ENCODE data around the gene AFAP1.
A peak's percentile ranks its signal among the peaks of the same experiment; 100 is the strongest.

Gene AFAP1

DNA sequence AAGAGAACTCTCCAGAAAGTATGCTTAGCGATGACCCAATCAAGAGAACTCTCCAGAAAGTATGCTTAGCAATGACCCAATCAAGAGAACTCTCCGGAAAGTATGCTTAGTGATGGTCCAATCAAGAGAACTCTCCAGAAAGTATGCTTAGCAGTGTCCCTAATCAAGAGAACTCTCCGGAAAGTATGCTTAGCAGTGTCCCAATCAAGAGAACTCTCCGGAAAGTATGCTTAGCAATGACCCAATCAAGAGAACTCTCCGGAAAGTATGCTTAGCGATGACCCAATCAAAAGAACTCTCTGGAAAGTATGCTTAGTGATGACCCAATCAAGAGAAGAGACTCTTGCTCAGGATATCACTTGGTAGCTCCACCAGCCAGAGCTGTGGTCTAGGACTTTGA is 92.5 kb downstream of the AFAP1 start:
- DNase-seq (ENCODE audit: low read depth in 1 of 2, low spot score in 1 of 2): no peak

DNA sequence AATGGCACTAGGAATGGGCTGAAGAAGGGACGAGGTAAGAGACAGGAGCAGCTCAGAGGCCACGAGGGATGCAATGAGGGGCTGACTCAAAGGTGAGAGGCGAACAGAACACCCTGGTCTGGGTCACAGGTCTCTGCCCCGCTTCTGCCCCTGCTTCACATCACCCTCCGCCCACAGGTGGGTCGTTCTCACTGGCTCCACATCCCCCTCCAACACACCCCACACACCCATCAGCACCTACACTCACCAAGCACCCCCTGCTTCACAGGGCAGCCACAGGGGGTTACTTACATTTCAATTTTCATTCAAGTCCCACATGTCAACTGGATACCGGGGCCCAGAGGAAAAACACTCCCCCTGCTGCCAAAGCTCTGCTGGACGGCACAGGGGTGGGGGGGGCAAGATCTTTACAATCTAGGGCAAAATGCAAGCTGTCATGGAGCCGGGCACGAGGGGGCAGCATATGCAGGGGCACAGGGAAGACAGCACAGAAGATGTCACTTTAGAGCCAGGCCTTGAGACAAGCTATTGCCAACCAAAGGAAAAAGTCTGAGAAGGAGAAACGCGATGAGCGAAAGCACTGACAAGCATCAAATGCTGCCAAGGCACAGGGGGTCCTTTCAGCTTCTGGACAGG is 94.0 kb downstream of the AFAP1 start:
- no peak for DNase-seq (ENCODE audit: low read depth in 1 of 2, low spot score in 1 of 2)

DNA sequence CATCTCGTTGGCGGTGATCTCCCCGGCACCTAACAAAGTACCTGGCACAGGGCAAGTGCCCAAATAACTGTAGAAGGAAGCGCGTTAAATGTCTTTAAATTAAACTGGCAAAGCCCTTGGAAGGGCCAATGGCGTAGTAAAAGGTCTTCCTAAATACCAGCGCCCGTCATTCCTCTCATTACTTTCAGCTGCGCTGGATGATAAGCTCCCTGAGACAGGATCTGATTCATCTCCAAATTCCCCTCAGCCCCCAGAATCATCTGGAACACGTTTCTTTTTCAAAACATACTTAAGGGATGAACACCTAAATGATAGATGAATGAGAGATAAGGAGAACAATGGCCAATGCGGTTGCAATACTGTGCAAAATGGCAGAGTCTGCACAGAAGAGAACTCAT is 95.1 kb downstream of the AFAP1 start:
- DNase-seq (ENCODE audit: low read depth in 1 of 2, low spot score in 1 of 2): no peak

DNA sequence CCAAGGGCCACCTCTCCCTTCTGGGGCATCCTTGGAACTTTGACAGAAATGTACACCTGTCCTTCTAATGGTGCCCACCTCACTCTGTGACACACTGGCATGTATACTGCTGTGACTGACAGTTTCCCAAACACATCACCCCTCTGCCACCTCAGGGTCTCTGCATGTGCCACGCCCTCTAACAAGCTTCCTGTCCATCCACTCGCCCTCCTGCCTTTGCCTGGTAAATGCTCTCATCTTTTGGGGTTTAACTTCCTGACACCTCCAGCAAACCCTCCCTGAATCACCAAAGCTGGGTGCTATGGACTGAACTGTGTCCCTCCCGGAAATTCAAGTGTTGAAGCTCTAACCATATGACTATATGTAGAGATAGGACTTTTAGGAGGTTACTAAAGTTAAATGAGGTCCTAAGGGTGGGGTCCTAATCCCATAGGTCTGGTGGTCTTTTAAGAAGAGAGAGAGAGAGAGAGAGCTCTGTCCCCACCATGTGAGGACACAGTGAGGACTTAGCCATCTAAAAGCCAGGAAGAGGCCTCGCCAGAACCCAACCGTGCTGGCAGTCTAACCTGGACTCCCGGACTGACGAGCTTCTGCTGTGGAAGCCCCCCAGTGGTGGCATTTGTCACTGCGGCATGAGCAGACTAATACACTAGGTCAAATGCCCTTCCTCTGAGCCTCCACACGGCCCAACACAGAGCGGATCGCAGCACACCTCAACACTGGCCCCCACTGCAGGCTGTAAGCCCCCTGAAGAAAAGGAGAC is 95.6 kb downstream of the AFAP1 start:
- peak; percentile 36 to 69 for DNase-seq (ENCODE audit: low read depth in 1 of 2, low spot score in 1 of 2)

DNA sequence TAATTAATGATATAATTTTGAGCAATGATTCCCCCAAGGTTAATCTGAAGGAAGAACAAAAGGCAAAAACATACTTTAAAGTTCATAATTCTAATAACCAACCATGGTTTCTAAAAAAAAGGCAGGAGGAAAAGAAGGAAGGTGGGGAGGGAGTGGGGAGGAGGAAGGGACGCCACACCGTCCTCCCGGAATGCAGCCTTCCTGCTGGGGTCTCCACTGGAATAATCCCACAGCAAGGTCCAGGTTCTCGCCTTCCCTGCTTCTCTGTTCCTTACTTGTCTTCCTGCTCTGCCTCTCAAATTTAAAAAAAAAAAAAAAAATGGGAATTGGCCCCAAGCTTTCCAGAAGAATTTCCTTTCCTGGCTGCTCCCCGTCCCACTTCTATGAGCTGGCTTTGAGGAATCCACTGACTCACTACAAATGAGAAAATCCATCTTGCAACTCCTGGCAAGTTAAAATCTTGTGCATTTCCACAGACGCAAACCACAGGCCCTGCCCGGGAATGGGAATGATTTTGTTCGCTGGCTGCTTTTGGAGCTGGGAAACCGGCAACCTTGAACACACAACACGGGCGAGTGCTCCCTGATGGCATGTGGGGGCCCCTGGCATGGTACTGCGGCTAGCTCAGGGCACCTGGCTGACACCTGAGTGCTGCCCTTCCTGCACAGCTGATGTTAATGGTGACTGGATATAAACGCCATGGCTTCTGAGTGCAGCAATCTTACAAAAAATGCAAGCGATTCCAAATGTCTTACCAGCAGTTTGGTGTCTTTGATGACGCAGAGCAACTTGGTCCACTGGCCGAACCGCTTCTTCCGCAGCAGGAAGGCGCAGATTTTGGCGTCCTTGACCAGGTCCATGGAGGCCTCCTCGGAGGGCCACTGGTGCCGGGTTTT is 97.0 kb downstream of the AFAP1 start:
- no peak for DNase-seq (ENCODE audit: low read depth in 1 of 2, low spot score in 1 of 2)

DNA sequence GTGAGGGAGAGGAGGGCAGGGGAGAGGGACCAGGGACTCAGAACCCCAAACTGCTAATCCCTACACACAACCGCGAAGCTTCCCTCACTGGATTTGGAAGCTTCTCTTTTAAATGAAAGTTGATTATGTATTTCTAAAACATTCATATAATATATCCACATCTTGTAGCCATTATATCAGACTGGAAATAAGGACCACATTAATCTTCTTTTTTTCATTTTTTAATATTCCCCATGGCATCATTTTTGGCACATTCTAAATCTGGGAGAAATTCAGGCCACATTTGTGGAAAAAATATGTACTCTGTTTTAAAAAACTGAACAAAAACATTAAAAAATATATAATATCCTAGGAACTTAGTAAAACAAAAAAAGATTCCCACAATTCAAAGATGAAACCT is 97.8 kb downstream of the AFAP1 start:
- no peak for DNase-seq (ENCODE audit: low read depth in 1 of 2, low spot score in 1 of 2)

DNA sequence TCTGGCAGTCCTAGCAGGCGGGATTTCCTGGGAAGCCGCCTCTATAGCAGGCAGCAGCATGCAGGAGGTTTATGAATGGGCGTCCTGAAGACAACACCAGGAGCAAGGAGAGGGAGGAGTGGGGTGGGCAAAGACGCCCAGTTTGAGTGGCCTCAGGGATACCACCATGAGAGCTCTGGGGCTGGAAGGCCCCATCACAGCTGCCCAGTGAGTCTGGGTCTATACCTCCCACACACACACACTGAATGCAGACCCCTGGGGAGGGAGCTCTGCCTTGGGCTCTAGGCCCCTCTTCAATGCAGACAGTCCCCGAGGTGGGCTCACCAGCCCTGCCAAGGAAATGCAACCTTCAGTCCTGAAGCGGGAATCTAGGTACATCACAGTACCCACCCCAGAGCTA is 98.6 kb downstream of the AFAP1 start:
- DNase-seq (ENCODE audit: low read depth in 1 of 2, low spot score in 1 of 2): no peak

DNA sequence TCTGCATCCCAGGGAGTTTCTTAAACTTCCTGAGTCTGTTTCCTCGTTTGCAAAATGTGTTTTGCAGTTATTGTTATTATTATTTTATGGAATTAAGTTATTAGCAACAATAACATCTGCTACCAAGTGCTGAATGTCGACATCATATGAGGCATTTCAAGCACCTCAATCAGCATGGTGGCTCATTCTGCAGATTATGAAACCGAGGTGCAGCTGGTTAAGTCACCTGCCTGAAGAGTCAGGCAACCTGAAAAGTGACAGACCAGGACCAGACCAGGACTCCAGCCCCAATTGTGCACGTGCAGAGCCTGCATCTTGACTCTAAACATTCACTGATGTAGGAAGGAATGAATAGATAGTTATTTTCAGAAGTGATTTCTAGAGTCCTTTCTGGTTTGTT is 99.8 kb downstream of the AFAP1 start:
- no peak for DNase-seq (ENCODE audit: low read depth in 1 of 2, low spot score in 1 of 2)

DNA sequence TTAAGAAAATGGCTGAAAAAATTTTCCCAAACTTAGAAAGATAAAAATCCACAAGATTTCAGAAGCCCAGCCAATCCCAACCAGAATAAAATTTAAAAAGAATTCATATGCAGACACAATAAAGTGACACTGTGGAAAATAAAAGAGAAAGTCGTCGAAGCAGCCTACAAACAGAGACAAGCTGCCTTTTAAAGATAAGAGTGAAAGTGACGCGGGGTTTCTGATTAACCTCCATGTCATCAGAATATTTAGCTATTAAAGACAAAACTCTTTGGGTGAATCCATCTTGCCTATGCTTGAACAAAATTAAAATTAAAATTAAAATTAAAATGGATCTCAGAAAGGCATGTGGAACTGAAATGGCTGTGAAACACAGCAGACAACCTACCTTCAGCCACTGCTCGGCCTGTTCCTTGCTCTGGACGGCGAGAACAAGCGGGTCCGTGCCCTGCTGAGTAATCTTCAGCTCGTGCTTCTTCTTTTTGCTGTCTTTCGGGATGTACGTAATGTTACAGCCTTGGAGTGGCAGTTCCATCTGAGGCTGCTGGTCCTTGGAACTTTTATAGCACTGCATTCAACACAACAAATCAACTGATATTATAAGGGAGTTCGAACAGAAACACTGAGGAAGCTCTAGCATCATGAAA is 101.4 kb downstream of the AFAP1 start:
- no peak for DNase-seq (ENCODE audit: low read depth in 1 of 2, low spot score in 1 of 2)

DNA sequence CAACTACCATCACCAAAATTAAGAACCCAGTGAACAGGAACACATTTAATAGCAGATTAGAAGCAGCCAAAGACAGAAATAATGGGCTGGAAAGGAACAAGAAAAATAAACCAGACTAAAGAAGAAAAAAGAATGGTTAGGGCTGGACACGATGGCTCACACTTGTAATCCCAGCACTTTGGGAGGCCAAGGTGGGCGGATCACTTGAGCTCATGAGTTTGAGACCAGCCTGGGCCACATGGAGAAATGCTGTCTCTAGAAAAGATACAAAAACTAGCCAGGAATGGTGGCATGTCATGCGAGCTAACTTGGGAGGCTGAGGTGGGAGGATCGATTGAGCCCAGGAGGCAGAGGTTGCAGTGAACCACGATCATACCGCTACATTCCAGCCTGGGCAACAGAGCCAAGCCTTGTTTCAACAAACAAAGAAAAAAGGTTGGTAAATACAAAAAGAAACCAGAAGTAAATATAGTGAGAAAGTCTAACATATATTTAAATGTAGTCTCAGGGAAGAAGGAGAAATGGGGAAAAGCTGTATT is 102.0 kb downstream of the AFAP1 start:
- no peak for DNase-seq (ENCODE audit: low read depth in 1 of 2, low spot score in 1 of 2)

DNA sequence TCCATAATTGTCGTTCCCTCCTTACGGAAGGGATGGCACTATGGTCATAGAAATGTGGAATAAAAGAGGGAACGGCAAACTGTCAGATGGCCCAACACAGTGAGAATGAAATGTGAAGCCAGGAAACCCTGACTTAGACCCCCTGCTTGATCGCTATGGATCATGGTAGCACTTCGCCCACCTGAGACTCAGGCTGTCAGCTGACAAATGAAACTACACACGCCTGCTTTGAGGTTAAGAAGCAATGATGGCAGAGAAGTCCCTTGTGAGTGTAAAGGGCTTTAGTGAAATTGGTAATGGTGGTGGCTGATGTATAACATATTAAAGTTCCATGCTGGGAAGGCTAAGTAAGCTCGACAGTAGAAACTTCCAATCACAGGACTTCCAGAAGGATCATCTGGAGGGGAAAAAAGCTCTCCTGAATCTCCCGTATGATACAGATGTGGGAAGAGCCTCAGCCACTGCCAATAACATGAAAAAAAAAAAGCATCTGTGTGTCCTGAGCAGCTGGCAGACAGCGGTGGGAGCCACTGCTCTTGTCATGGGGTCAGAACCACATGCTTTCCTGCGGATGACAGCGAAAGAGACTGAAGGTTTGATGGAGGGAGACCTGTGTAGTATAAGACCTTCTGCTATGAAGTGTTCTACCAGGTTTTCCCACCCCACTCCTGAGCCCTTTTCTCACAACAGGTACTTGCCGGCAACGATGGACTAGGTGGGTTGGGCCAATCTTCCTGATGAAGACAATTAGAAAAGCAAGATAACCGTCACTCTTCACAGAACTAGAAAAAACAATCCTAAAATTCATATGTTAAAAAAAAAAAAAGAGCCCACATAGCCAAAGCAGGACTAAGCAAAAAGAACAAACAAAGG is 107.6 kb downstream of the AFAP1 start:
- no peak for DNase-seq (ENCODE audit: low read depth in 1 of 2, low spot score in 1 of 2)

DNA sequence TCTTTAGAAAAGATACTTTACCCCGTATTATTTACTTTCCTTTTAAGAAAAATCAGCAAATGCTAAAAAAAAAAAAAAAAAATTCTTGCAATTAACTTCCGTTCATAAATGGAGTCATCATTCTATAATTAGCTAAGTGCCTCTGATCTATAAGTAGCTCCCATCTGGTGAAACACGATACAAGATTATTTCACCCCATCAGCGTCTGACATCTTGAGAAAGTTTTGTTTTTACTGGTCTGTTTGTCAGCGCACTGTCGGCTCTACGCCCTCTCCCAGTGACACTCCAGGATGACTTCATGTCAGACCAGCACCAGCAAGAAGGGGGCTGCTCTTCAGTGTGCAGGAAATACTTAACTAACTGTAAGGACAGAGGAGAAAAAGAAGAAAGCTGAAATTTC is 108.3 kb downstream of the AFAP1 start:
- peak; percentile 21 to 38 for DNase-seq (ENCODE audit: low read depth in 1 of 2, low spot score in 1 of 2)

DNA sequence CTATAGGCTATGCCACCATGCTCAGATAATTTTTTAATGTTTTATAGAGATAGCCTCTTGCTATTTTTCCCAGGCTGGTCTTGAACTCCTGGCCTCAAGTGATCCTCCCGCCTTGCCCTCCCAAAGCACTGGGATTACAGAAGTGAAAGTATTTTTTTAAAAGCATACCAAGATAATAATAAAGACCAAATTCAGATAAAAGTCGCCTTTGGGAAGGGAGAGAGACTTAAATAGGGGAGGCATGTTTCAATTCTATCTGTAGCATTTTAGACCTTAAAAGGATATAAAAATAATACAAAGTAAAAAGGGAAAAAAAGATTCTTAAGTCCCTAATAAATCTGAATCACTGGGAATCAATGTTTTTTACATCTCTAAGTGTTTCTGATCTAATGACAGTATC is 108.9 kb downstream of the AFAP1 start:
- no peak for DNase-seq (ENCODE audit: low read depth in 1 of 2, low spot score in 1 of 2)

DNA sequence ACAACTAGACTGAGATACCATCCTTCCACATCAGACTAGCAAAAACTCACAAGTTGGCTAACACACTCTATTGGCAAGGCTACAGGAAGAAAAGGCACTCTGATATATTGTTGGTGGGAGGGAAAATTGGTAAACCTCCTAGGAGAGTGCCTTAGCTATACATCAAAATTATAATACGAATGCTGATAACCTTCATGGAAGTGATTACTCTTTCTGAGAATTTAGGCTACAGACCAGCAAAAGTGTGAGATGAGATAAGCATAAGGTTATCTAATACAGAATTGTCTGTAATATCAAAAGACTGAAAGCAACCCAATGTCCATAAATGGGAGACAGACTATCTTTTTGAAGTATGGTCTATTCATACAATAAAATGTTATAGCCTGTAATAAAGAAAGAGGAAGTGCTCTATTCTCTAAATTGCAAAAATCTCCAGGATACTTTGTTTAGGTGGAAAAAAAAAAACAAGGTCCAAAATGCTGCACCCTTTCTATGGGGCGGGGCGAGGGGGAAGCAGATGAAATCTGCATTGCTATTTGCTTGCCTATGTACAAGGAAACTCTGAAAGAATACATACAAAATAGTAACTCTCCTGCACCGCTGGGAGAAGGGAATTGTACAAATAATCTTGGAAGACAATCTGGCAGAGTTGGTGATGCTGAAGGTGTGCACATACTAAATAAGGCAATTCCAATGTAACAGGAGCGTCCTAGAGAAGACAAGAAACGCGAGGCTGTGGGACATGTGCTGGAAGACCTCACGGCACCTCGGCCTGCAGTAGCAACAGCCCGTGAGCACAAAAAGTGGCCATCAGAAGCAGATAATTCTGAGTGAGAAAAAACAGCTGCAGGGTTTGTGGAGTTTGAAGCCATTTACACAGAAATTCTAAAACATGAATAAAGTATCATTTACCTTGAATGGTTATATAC is 109.7 kb downstream of the AFAP1 start:
- no peak for DNase-seq (ENCODE audit: low read depth in 1 of 2, low spot score in 1 of 2)

DNA sequence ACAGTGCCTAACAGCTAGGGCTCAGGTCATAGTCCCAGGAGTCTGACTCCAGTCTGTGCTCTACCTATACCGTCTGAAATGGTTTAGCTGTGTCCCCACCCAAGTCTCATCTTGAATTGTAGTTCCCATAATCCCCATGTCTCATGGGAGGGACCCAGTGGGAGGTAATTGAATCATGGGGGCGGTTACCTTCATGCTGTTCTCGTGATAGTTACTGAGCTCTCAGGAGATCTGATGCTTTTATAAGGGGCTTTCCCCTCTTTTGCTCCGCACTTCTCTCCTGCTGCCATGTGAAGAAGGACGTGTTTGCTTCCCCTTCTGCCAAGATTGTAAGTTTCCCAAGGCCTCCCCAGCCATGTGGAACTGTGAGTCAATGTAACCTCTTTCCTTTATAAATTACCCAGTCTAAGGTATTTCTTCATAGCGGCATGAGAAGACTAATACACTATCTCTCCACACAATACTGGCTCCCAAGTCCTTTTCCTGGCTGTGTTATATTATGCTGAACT is 110.8 kb downstream of the AFAP1 start:
- no peak for DNase-seq (ENCODE audit: low read depth in 1 of 2, low spot score in 1 of 2)

DNA sequence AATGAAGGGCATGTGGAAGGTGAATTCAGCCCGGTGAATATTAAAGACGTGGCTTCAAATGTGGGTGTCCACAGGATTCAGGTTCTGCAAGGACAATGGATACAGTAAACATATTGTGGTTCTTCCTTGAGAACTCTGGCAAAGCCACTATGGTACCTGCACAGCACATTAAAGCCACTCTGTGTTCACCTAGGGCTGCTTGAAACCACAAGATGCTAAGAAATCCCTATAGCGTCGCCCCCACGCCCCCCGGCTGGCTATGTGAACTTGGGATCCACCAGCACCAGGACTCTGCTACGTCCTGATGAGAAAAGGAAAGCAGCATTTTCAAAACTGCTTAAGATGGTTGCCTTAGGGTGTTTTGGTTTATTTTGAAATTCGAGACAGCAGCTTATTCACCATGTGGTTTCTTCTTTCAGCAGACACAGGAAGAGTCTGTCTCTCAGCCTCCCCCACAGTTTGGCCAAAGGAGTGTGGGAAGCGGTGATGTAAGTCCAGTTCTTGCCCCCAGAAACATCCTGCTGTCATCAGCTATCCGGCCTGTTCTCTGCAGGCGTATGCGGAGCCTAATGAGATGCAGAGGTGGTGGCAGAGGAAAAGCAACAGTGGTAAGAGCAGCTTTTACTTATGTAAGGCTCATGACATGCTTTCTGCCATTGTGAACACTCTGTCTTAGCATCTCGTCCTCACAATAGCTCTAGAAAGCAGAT is 111.5 kb downstream of the AFAP1 start:
- DNase-seq (ENCODE audit: low read depth in 1 of 2, low spot score in 1 of 2): peak; percentile 15 to 32

DNA sequence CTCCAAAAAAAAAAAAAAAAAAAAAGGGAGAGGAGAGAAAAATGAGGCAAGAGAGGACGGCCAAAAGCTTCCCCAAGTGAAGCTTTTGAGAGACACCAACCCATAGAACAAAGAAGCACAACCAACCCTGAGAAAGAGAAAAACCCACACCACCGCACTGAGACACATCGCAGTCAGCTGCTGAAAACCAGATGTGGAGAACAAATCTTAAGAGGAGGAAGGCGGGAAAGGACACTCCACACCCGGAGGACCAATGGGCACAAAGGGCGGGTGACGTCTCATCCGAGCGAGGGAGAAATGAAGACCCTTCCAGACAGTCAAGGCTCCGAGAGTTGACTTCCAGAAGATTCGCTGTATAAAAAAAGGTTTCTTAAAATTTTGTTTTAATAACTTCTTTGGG is 112.1 kb downstream of the AFAP1 start:
- no peak for DNase-seq (ENCODE audit: low read depth in 1 of 2, low spot score in 1 of 2)

DNA sequence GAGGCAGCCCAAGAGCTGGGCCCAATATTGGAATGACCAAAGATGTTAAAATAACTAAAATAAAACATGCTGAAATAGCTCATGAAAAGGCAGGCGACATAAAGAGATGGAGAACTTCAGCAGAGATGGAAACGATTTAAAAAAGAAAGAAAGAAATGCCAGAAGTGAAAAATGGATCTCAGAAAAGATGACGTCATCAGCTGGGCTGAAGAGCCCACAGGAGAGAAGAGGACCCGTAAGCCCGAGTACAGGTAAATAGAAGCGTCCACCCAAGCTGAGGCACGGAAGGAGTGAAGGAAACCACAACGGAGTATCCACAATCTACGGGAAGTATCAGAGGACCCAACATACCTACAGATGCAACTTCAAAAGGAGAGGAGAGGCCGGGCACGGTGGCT is 112.8 kb downstream of the AFAP1 start:
- DNase-seq (ENCODE audit: low read depth in 1 of 2, low spot score in 1 of 2): no peak
